Endothelial cell of umbilical vein (primary cell): ENCODE data around the gene DMBX1.

Experiments
- CTCF ChIP-seq, 2 donors: IDR thresholded peaks; 1 replicate in 1 of 2; 2 replicates in 1 of 2; pipeline ENCODE4 v1.5.1; 2011; ENCODE audit warnings: low read length in 2 of 2, mild to moderate bottlenecking in 2 of 2, moderate library complexity in 2 of 2, control low read depth in 1 of 2, inconsistent platforms in 1 of 2, low read depth in 1 of 2; ENCODE audit not compliant: insufficient read depth in 1 of 2; ENCODE audit errors: extremely low read depth in 1 of 2
- EZH2 ChIP-seq: IDR thresholded peaks from 2 replicates; pipeline ENCODE4 v1.6.1; 2012; ENCODE audit warnings: borderline replicate concordance, low read depth, mild to moderate bottlenecking, moderate library complexity, low read length, inconsistent platforms; ENCODE audit not compliant: severe bottlenecking
- FOS ChIP-seq: IDR thresholded peaks from 2 replicates; pipeline ENCODE4 v1.6.1; 2011; ENCODE audit warnings: mild to moderate bottlenecking, low read length, moderate library complexity, borderline replicate concordance; ENCODE audit not compliant: insufficient read depth
- GATA2 ChIP-seq: IDR thresholded peaks from 2 replicates; pipeline ENCODE4 v1.7.0; 2011; ENCODE audit warnings: low read depth, mild to moderate bottlenecking, moderate library complexity, mixed read lengths, low read length; ENCODE audit not compliant: insufficient read length, insufficient read depth
- JUN ChIP-seq: IDR thresholded peaks from 2 replicates; pipeline ENCODE4 v1.6.1; 2011; ENCODE audit warnings: borderline replicate concordance, low read depth; ENCODE audit not compliant: insufficient read length, insufficient read depth
- MAX ChIP-seq: IDR thresholded peaks from 2 replicates; pipeline ENCODE4 v1.6.1; 2011; ENCODE audit not compliant: insufficient read depth, insufficient read length
- MYC ChIP-seq: IDR thresholded peaks from one replicate; pipeline ENCODE4 v1.6.1; 2011; ENCODE audit warnings: mild to moderate bottlenecking, low read depth, low read length
- POLR2A ChIP-seq: IDR thresholded peaks from 2 replicates; pipeline ENCODE4 v1.6.1; 2012; ENCODE audit warnings: low read depth, mild to moderate bottlenecking, control low read depth, low read length
- POLR2AphosphoS5 ChIP-seq: IDR thresholded peaks from 2 replicates; pipeline ENCODE4 v1.6.1; 2012; ENCODE audit warnings: low read depth, mild to moderate bottlenecking, control low read depth, low read length, moderate library complexity; ENCODE audit not compliant: insufficient read depth

GRCh38 chr1:46483589-46483988 is 6.0 kb upstream of the DMBX1 start:
- TF ChIP-seq POLR2A: no peak
- no peak for TF ChIP-seq MAX
- no peak for TF ChIP-seq CTCF (IDR thresholded peaks at IDR 0.05; ENCODE audit: extremely low read depth in 1 of 2, insufficient read depth in 1 of 2, low read depth in 1 of 2, low read length in 2 of 2)
- TF ChIP-seq EZH2: no peak
- no peak for TF ChIP-seq FOS
- no peak for TF ChIP-seq POLR2AphosphoS5
- no peak for TF ChIP-seq MYC
- TF ChIP-seq JUN: no peak
- no peak for TF ChIP-seq GATA2
